Measurements from ENCODE around the gene PLP1. TPM values are rescaled to one million over a fixed set of nuclear protein-coding genes. Genes with fewer than 3 reads are reported as not detected.

Gene PLP1
- total RNA-seq, 4 donors from 2014 or later, result 1.2 to 2.2 TPM; not detected in 2

DNA sequence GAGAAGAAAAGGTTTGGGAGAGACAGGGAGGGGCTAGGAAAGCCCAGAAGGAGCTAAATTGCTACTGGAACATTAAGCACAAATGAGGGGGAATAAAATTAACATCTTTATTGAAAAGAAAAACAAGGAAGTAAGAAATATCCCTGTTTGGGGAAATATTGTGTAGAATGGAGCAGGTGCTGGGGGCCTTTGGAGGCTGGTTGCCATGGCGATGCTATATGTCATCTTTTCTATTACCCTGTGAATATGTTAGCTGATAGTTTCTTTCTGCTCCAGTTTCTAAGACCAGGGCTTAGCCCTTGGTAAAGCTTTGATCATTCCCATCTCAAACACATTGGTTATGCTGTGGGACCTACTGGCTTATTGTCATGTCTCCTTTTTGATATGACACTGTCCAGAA lies 37.2 kb upstream of the PLP1 start:
- TF ChIP-seq POLR2A (IDR thresholded peaks at IDR 0.05), result no peak
- TF ChIP-seq, protein P1, sequence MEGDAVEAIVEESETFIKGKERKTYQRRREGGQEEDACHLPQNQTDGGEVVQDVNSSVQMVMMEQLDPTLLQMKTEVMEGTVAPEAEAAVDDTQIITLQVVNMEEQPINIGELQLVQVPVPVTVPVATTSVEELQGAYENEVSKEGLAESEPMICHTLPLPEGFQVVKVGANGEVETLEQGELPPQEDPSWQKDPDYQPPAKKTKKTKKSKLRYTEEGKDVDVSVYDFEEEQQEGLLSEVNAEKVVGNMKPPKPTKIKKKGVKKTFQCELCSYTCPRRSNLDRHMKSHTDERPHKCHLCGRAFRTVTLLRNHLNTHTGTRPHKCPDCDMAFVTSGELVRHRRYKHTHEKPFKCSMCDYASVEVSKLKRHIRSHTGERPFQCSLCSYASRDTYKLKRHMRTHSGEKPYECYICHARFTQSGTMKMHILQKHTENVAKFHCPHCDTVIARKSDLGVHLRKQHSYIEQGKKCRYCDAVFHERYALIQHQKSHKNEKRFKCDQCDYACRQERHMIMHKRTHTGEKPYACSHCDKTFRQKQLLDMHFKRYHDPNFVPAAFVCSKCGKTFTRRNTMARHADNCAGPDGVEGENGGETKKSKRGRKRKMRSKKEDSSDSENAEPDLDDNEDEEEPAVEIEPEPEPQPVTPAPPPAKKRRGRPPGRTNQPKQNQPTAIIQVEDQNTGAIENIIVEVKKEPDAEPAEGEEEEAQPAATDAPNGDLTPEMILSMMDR (IDR thresholded peaks at IDR 0.05 in 4 of 5, conservative IDR thresholded peaks at IDR 0.05 in 1 of 5), result no peak
- no peak for ATAC-seq
- DNase-seq, result no peak
- Histone ChIP-seq H3K4me1 (no peaks in the 10 kb centered on the region), H3K4me3 (no peak overlapping the region), H3K9me3 (no peaks in the 10 kb centered on the region), H3K36me3 (no peaks in the 10 kb centered on the region), H3K27ac (no peak overlapping the region), H3K27me3 (peaks cover 0 to 4% (median 0%) of the 10 kb centered on the region in 3 donors)
- intact Hi-C loops (cut with DNase I; ENCODE audit: low total_unique reads) (no loop called here), in situ Hi-C loops (cut with MboI; ENCODE audit: low sequenced_read_pairs in 4 of 4) (no loop called here)

DNA sequence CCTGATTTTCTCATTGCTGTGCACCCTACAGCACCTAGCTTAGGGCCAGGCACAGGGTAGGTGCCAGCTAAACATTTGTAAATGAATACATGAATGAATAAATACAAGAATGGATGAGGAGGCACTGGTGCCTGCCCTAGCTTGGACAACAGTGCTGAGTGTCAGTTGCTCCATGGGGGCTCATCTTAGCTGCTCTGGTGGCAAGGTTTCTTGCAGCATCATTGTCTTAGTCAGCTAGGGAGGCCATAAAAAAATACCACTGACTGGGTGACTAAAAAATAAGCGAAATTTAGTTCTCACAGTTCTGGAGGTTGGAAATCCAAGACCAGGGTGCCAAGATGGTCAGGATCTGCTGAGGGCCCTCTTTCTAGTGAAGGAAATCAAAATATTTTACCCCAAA lies 34.8 kb upstream of the PLP1 start:
- no peak for ATAC-seq
- H3K9me3 ChIP-seq, result no peaks in the 10 kb centered on the region
- H3K4me3 ChIP-seq, result no peak overlapping the region
- no peak overlapping the region for H3K27ac ChIP-seq
- in situ Hi-C loops (cut with MboI; ENCODE audit: low sequenced_read_pairs in 4 of 4) (no loop called here), intact Hi-C loops (cut with DNase I; ENCODE audit: low total_unique reads) (no loop called here)
- H3K27me3 ChIP-seq, result peaks cover 0 to 4% (median 0%) of the 10 kb centered on the region in 3 donors
- no peaks in the 10 kb centered on the region for H3K36me3 ChIP-seq
- no peaks in the 10 kb centered on the region for H3K4me1 ChIP-seq
- DNase-seq, result no peak
- TF ChIP-seq, protein P1 (IDR thresholded peaks at IDR 0.05 in 4 of 5, conservative IDR thresholded peaks at IDR 0.05 in 1 of 5), result no peak
- no peak for TF ChIP-seq POLR2A (IDR thresholded peaks at IDR 0.05)

DNA sequence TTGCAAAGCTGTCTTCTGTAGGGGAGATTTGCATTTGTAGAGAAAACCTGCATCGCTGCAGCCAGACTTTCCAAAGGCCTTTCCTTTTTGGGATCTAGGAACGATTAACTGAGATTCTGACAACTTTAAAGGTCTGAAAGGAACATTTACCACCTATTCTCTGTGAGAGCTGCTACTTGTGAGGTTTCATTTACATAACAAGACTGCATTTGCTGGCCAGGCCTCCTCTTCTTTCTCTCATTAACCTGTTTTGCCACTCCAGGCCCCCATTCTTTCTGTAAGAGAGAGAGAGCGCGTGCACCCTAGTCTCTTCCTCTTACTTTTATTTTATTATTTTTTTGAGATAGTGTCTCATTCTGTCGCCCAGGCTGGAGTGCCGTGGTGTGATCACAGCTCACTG lies 34.3 kb upstream of the PLP1 start:
- DNase-seq, result no peak
- no peak for TF ChIP-seq POLR2A (IDR thresholded peaks at IDR 0.05)
- TF ChIP-seq, protein P1 (IDR thresholded peaks at IDR 0.05 in 4 of 5, conservative IDR thresholded peaks at IDR 0.05 in 1 of 5), result no peak
- in situ Hi-C loops (cut with MboI; ENCODE audit: low sequenced_read_pairs in 4 of 4) (no loop called here), intact Hi-C loops (cut with DNase I; ENCODE audit: low total_unique reads) (no loop called here)
- Histone ChIP-seq H3K36me3 (no peaks in the 10 kb centered on the region), H3K27me3 (peaks cover 0 to 4% (median 0%) of the 10 kb centered on the region in 3 donors), H3K9me3 (no peaks in the 10 kb centered on the region), H3K27ac (no peak overlapping the region), H3K4me1 (no peaks in the 10 kb centered on the region), H3K4me3 (no peak overlapping the region)
- no peak for ATAC-seq

DNA sequence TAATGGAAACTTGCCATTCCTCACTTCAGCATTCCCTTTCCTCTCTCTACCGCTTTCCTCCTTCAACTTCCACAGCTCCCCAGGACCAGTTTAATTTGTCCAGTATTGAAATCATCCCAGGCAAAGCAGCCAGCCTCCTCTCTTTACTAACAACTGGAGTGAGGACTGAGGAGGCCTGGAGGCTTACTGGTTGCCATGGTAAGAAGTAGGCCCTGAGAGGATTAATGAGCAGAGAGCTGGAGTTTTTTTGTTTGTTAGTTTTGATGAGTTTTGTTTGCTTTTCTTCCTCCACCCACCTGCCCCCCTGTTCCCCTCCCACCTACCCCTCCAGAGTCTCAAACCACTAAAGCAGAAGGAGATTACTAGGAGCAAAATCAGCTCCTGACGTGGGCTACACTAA lies 29.5 kb upstream of the PLP1 start:
- H3K27ac ChIP-seq, result no peak overlapping the region
- no peak overlapping the region for H3K4me3 ChIP-seq
- TF ChIP-seq, protein P1 (IDR thresholded peaks at IDR 0.05 in 4 of 5, conservative IDR thresholded peaks at IDR 0.05 in 1 of 5), result no peak
- no peak for TF ChIP-seq POLR2A (IDR thresholded peaks at IDR 0.05)
- intact Hi-C loops (cut with DNase I; ENCODE audit: low total_unique reads), result no loop called here
- in situ Hi-C loops (cut with MboI; ENCODE audit: low sequenced_read_pairs in 4 of 4), result no loop called here
- H3K9me3 ChIP-seq, result no peaks in the 10 kb centered on the region
- no peak for ATAC-seq
- DNase-seq, result no peak
- no peaks in the 10 kb centered on the region for H3K4me1 ChIP-seq
- peaks cover 0 to 4% (median 0%) of the 10 kb centered on the region in 3 donors for H3K27me3 ChIP-seq
- H3K36me3 ChIP-seq, result no peaks in the 10 kb centered on the region

DNA sequence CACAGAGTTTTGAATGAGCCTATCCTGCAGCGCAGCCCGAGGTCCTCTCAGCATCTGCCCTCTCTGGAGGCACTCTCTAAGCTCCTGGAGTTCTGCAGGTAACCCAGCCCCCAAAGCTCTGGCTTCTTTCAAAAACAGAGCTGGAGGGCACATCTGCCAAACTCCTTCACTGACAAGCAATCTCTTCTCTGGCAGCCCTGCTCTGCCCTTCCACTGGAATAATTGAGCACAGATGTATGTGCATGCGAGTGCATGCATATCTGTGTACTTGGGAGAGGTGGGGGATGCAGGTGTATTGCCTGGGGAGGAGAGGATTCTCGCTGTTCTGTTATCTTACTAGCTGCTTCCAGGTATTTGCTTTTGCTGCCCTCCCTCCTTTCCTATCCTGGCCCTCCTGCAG lies 22.2 kb upstream of the PLP1 start:
- intact Hi-C loops (cut with DNase I; ENCODE audit: low total_unique reads), result no loop called here
- H3K36me3 ChIP-seq, result no peaks in the 10 kb centered on the region
- H3K27ac ChIP-seq, result no peak overlapping the region
- DNase-seq (no peak), ATAC-seq (no peak)
- in situ Hi-C loops (cut with MboI; ENCODE audit: low sequenced_read_pairs in 4 of 4), result no loop called here
- no peak for TF ChIP-seq POLR2A (IDR thresholded peaks at IDR 0.05)
- no peaks in the 10 kb centered on the region for H3K9me3 ChIP-seq
- no peak overlapping the region for H3K4me3 ChIP-seq
- H3K4me1 ChIP-seq, result no peaks in the 10 kb centered on the region
- no peaks in the 10 kb centered on the region for H3K27me3 ChIP-seq

All from gastrocnemius medialis (tissue), 4 donors.